Body of pancreas (tissue), 4 donors: ENCODE data around the gene ARID5B. TPM values are rescaled to one million over a fixed set of nuclear protein-coding genes. Genes with fewer than 3 reads are reported as not detected.

Source experiments
- ATAC-seq: fragments of 150-250 bp; one replicate; pipeline ENCODE4 v1.9.1; 2016
- DNase-seq, 4 donors: peaks; one replicate each; pipeline ENCODE4 v3.0.0-alpha.2; 2019
- H3K27ac ChIP-seq, 4 donors: fragments of 200-600 bp; sonication (generic); 1 replicate in 3 of 4; 2 replicates in 1 of 4; pipeline versions ENCODE4 v1.5.1 to v1.6.1; 2016 to 2019; ENCODE audit warnings: mild to moderate bottlenecking in 1 of 4, mixed read lengths in 1 of 4, moderate library complexity in 1 of 4
- H3K27me3 ChIP-seq, 2 donors: fragments of 200-600 bp; sonication (generic); one replicate each; pipeline ENCODE4 v1.6.0; 2016; ENCODE audit warnings: mild to moderate bottlenecking in 1 of 2
- H3K36me3 ChIP-seq, 2 donors: fragments of 200-600 bp; sonication (generic); replicated peaks in 1 of 2; 2 replicates each; pipeline ENCODE4 v1.5.1; 2016; ENCODE audit warnings: low read depth in 2 of 2; ENCODE audit not compliant: insufficient read depth in 1 of 2
- H3K4me1 ChIP-seq: fragments of 200-600 bp; sonication (generic); one replicate; pipeline ENCODE4 v1.6.0; 2016
- H3K4me3 ChIP-seq, 2 donors: fragments of 200-600 bp; sonication (generic); 1 replicate in 1 of 2; 2 replicates in 1 of 2; pipeline ENCODE4 v1.5.1; 2016 to 2019
- H3K9me3 ChIP-seq, 3 donors: fragments of 200-600 bp; sonication (generic); 1 replicate in 2 of 3; 2 replicates in 1 of 3; pipeline ENCODE4 v1.5.1; 2016
- CTCF ChIP-seq, 7 experiments: fragments of 450-650 bp in 4 of 7; fragments of 200-600 bp in 3 of 7; sonication (generic) in 3 of 7; IDR thresholded peaks; one replicate each; pipeline ENCODE4 v1.5.1; 2016 to 2019; ENCODE audit warnings: antibody characterized with exemption in 7 of 7
- POLR2A ChIP-seq, 3 donors: fragments of 450-650 bp; IDR thresholded peaks; one replicate each; pipeline ENCODE4 v1.6.1; 2016; ENCODE audit warnings: antibody characterized with exemption in 3 of 3, mild to moderate bottlenecking in 2 of 3
- WGBS, 2 donors: methylation state at CpG; one replicate each; pipeline ENCODE4 v1.1.5; 2017; 5-methylcytosine and 5-hydroxymethylcytosine counted together
- intact Hi-C: fragments of 100-400 bp; cut with DNase I; formaldehyde crosslinking; loops from one replicate; pipeline ENCODE4 v1.15.1; 2023
- total RNA-seq, 2 donors: library from RNA; depleted of rRNA; stranded (reverse); fragments of >200 nt; gene quantifications; one replicate each; pipeline ENCODE4 v1.1.0, GENCODE V29; 2016

Gene ARID5B
- total RNA-seq, 2 donors from 2014 or later, result 16.1 to 17.1 TPM

DNA sequence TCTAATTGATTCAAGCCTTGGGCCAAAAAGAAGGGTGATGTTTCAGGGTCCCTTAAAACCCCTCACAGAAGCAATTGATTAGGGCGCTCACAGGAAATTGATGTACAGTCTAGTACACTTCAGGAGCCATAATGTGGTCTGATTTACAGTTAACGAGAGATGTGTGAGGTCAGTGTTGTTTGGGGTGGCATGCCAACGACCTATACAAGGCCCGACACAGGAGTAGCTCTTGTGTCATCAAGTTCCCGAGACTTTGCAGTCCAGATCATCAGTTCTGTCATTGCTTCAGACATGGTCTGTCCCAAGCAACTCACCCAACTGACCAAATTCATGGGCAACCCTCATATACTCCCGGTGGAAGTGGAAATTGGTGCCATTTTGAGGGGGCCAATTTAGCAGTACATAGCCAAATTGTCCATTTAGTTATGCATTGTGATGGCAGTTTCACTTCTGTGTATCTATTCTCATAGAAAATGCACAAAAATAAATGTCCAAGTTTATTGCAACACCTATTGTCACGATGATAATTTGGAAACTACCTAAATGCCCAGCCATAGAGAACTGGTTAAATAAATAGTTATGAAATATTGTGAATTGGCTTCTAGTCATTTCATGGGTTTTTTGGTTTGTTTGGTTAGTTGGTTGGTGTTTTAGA lies 18.0 kb upstream of the ARID5B start:
- no peaks in the 10 kb centered on the region for H3K4me1 ChIP-seq
- no peaks in the 10 kb centered on the region for H3K36me3 ChIP-seq
- no peak for DNase-seq
- TF ChIP-seq CTCF (IDR thresholded peaks at IDR 0.05) (no peak), POLR2A (IDR thresholded peaks at IDR 0.05) (no peak)
- 90 to 92% methylated on average over 7 of the region's 7 CpGs for WGBS, 2 donors
- no peak overlapping the region for H3K4me3 ChIP-seq
- no peak overlapping the region for H3K27ac ChIP-seq
- intact Hi-C loops, result no loop called here
- no peaks in the 10 kb centered on the region for H3K27me3 ChIP-seq
- no peaks in the 10 kb centered on the region for H3K9me3 ChIP-seq
- no peak for ATAC-seq

- H3K27me3 ChIP-seq, result no peaks in the 10 kb centered on the region
- H3K27ac ChIP-seq, result no peak overlapping the region
- DNase-seq, result no peak
- H3K9me3 ChIP-seq, result no peaks in the 10 kb centered on the region
- intact Hi-C loops, result no loop called here
- no peak overlapping the region for H3K4me3 ChIP-seq
- ATAC-seq, result no peak
- H3K36me3 ChIP-seq, result no peaks in the 10 kb centered on the region
- TF ChIP-seq CTCF (IDR thresholded peaks at IDR 0.05), result no peak
- TF ChIP-seq POLR2A (IDR thresholded peaks at IDR 0.05), result no peak
- no peaks in the 10 kb centered on the region for H3K4me1 ChIP-seq
Observed at GRCh38 chr10:61887772-61888171, 13.7 kb upstream of the ARID5B start.

- no peak overlapping the region for H3K27ac ChIP-seq
- ATAC-seq, result no peak
- no peak for DNase-seq
- H3K36me3 ChIP-seq, result no peaks in the 10 kb centered on the region
- 52 to 57% methylated on average over 1 of the region's 1 CpG for WGBS, 2 donors
- no peaks in the 10 kb centered on the region for H3K4me1 ChIP-seq
- no peaks in the 10 kb centered on the region for H3K27me3 ChIP-seq
- no peak overlapping the region for H3K4me3 ChIP-seq
- H3K9me3 ChIP-seq, result no peaks in the 10 kb centered on the region
- intact Hi-C loops, result no loop called here
- TF ChIP-seq CTCF (IDR thresholded peaks at IDR 0.05) (no peak), POLR2A (IDR thresholded peaks at IDR 0.05) (no peak)
Observed at GRCh38 chr10:61888744-61889143, 12.8 kb upstream of the ARID5B start.

- no peaks in the 10 kb centered on the region for H3K36me3 ChIP-seq
- no peaks in the 10 kb centered on the region for H3K27me3 ChIP-seq
- DNase-seq (no peak), ATAC-seq (no peak)
- no peak overlapping the region for H3K4me3 ChIP-seq
- H3K9me3 ChIP-seq, result no peaks in the 10 kb centered on the region
- H3K4me1 ChIP-seq, result no peaks in the 10 kb centered on the region
- no peak for TF ChIP-seq CTCF (IDR thresholded peaks at IDR 0.05)
- TF ChIP-seq POLR2A (IDR thresholded peaks at IDR 0.05), result no peak
- intact Hi-C loops, result no loop called here
- no peak overlapping the region for H3K27ac ChIP-seq
Observed at GRCh38 chr10:61890430-61890829, 11.1 kb upstream of the ARID5B start.

- Histone ChIP-seq H3K4me3 (no peak overlapping the region), H3K4me1 (no peaks in the 10 kb centered on the region), H3K36me3 (no peaks in the 10 kb centered on the region), H3K9me3 (no peaks in the 10 kb centered on the region), H3K27me3 (no peaks in the 10 kb centered on the region), H3K27ac (no peak overlapping the region)
- ATAC-seq (no peak), DNase-seq (no peak)
- whole genome bisulfite sequencing, 2 donors, result 57 to 65% methylated on average over 5 of the region's 5 CpGs
- intact Hi-C loops, result no loop called here
- TF ChIP-seq POLR2A (IDR thresholded peaks at IDR 0.05) (no peak), CTCF (IDR thresholded peaks at IDR 0.05) (no peak)
Observed at GRCh38 chr10:61890881-61891409, 10.6 kb upstream of the ARID5B start.
